SU-DHL-6 (cell line): Measurements from ENCODE around the gene KPNA4.

Source experiments
- H2AFZ ChIP-seq: fragments of 200-600 bp; sonication (generic); 2 replicates; pipeline ENCODE4 v1.6.1; 2014; ENCODE audit warnings: low read depth, mild to moderate bottlenecking, moderate library complexity, mixed read lengths, antibody characterized with exemption, low read length; ENCODE audit not compliant: severe bottlenecking
- H3F3A ChIP-seq: fragments of 200-600 bp; shearing (Covaris generic); 2 replicates; pipeline ENCODE4 v1.6.0; 2016; ENCODE audit warnings: antibody characterized with exemption, mild to moderate bottlenecking; ENCODE audit not compliant: insufficient read depth
- H3K27ac ChIP-seq: fragments of 200-600 bp; sonication (generic); 2 replicates; pipeline ENCODE4 v1.5.1; 2016; ENCODE audit warnings: low read depth, mild to moderate bottlenecking, low read length, moderate library complexity, mixed read lengths
- H3K27me3 ChIP-seq: fragments of 200-600 bp; sonication (generic), shearing (Covaris generic); 2 replicates; pipeline ENCODE4 v1.6.0; 2014; ENCODE audit warnings: mild to moderate bottlenecking, low read length
- H3K36me3 ChIP-seq: fragments of 200-600 bp; sonication (generic); 2 replicates; pipeline ENCODE4 v1.6.1; 2014; ENCODE audit warnings: mild to moderate bottlenecking, low read length, mixed read lengths
- H3K4me2 ChIP-seq: fragments of 300-600, 200-600 bp; shearing (Covaris generic), sonication (generic); 2 replicates; pipeline ENCODE4 v1.6.0; 2014; ENCODE audit warnings: low read length, low read depth, mild to moderate bottlenecking; ENCODE audit not compliant: poor library complexity, severe bottlenecking
- H3K4me3 ChIP-seq: fragments of 200-600 bp; sonication (generic); 2 replicates; pipeline ENCODE4 v1.5.1; 2014; ENCODE audit warnings: antibody characterized with exemption, low read length, mild to moderate bottlenecking, mixed read lengths; ENCODE audit not compliant: insufficient read depth, poor library complexity, severe bottlenecking
- H3K79me2 ChIP-seq: fragments of 200-600 bp; sonication (generic); 2 replicates; pipeline ENCODE4 v1.6.1; 2014; ENCODE audit warnings: mild to moderate bottlenecking, low read length, moderate library complexity; ENCODE audit not compliant: insufficient read depth
- H3K9ac ChIP-seq: fragments of 200-600 bp; sonication (generic); 2 replicates; pipeline ENCODE4 v1.7.0; 2014; ENCODE audit warnings: mild to moderate bottlenecking, low read length
- H3K9me2 ChIP-seq: fragments of 200-600 bp; sonication (generic); replicated peaks from 2 replicates; pipeline ENCODE4 v1.6.1; 2014; ENCODE audit warnings: low read length; ENCODE audit not compliant: insufficient read depth
- H3K9me3 ChIP-seq: fragments of 200-600 bp; sonication (generic); 2 replicates; pipeline ENCODE4 v1.6.1; 2014; ENCODE audit warnings: low read length, mixed read lengths; ENCODE audit not compliant: insufficient read depth
- H4K20me1 ChIP-seq: fragments of 200-600 bp; sonication (generic); 2 replicates; pipeline ENCODE4 v1.6.1; 2014; ENCODE audit warnings: low read depth, mild to moderate bottlenecking, antibody characterized with exemption, low read length, moderate library complexity, mixed read lengths
- EZH2phosphoT487 ChIP-seq: fragments of 200-600 bp; sonication (generic), shearing (Covaris generic); conservative IDR thresholded peaks from 2 replicates; pipeline ENCODE4 v1.6.1; 2018; ENCODE audit warnings: mild to moderate bottlenecking, antibody characterized with exemption, low read length, moderate library complexity, mixed read lengths
- TF ChIP-seq, protein P1 (sequence below): fragments of 200-600 bp; sonication (generic); IDR thresholded peaks from one replicate; pipeline ENCODE4 v1.5.1; 2017; ENCODE audit warnings: antibody characterized with exemption, mild to moderate bottlenecking, low read length, moderate library complexity; ENCODE audit not compliant: insufficient read depth, poor library complexity, severe bottlenecking

Gene KPNA4

DNA sequence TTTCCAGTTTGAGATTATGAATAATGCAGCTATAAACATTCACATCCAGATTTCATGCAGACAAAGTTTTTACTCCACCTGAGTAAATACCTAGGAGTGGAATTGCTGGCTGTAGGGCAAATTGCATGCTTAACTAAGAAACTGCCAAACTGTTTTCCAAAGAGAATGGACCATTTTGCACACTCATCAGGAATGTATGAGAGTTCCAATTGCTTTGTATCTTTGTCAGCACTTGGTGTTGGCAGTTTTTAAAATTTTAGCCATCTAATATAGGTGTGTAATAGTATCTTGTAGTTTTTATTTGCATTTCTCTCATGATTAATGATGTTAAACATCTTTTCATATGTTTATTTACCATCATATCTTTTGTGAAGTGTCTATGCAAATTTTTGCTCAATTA is 75.2 kb downstream of the KPNA4 start:
- Histone ChIP-seq H3K79me2 (no peaks in the 10 kb centered on the region), H3K9ac (no peak overlapping the region), H4K20me1 (no peaks in the 10 kb centered on the region), H3K4me2 (no peak overlapping the region), H2AFZ (no peak overlapping the region), H3F3A (0 out of 2 replicates have a peak, but pooled peaks cover 4% of the 10 kb centered on the region), H3K4me3 (no peak overlapping the region), H3K27ac (no peak overlapping the region), H3K9me2 (no peaks in the 10 kb centered on the region), H3K27me3 (no peaks in the 10 kb centered on the region), H3K9me3 (no peaks in the 10 kb centered on the region), H3K36me3 (no peaks in the 10 kb centered on the region)
- TF ChIP-seq, protein P1, sequence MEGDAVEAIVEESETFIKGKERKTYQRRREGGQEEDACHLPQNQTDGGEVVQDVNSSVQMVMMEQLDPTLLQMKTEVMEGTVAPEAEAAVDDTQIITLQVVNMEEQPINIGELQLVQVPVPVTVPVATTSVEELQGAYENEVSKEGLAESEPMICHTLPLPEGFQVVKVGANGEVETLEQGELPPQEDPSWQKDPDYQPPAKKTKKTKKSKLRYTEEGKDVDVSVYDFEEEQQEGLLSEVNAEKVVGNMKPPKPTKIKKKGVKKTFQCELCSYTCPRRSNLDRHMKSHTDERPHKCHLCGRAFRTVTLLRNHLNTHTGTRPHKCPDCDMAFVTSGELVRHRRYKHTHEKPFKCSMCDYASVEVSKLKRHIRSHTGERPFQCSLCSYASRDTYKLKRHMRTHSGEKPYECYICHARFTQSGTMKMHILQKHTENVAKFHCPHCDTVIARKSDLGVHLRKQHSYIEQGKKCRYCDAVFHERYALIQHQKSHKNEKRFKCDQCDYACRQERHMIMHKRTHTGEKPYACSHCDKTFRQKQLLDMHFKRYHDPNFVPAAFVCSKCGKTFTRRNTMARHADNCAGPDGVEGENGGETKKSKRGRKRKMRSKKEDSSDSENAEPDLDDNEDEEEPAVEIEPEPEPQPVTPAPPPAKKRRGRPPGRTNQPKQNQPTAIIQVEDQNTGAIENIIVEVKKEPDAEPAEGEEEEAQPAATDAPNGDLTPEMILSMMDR, result no peak
- TF ChIP-seq EZH2phosphoT487, result no peak

DNA sequence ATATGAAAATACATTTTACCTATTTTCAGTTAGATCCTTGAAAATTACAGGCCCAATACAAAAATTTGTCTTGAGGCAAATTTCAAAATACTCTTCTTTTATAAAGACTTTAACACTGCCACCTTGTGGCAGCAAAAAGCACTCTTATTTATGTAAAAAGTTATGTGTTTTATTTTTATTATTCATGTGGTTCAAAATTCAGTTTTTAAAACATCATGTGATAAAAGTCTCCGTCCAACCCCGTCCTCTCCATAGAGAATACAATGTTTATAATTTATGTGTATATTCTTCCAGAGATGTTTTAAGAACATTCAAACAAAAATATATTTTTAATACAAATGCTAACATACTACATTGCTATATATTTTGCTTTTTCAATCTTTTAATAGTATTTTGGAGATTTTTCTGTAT is 78.9 kb downstream of the KPNA4 start:
- Histone ChIP-seq H3K4me3 (no peak overlapping the region), H3K27ac (no peak overlapping the region), H3F3A (0 out of 2 replicates have a peak, but pooled peaks cover 4% of the 10 kb centered on the region), H3K9me2 (no peaks in the 10 kb centered on the region), H3K27me3 (no peaks in the 10 kb centered on the region), H3K36me3 (no peaks in the 10 kb centered on the region), H3K79me2 (no peaks in the 10 kb centered on the region), H3K9ac (no peak overlapping the region), H3K9me3 (no peaks in the 10 kb centered on the region), H4K20me1 (no peaks in the 10 kb centered on the region), H3K4me2 (no peak overlapping the region), H2AFZ (no peak overlapping the region)
- TF ChIP-seq, protein P1, result peak; percentile 63
- no peak for TF ChIP-seq EZH2phosphoT487

DNA sequence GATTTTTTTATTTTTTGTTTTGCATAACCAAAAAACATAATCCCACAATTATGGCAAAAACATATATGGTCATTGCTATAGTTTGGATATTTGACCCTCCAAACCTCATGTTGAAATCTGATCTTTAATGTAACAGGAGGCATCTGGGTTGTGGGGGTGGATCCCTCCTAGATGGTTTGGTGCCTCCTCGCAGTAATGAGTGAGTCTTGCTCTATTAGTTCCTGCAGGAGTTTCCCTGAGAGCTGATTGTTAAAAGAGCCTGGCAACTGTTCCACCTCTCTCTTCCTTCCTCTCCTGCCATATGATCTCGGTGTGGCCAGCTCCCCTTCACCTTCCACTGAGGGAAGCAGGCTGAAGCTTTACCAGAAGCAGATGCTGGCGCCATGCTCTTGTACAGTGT is 82.6 kb downstream of the KPNA4 start:
- Histone ChIP-seq H3K36me3 (no peaks in the 10 kb centered on the region), H3K79me2 (no peaks in the 10 kb centered on the region), H3K27me3 (no peaks in the 10 kb centered on the region), H3K4me2 (no peak overlapping the region), H4K20me1 (no peaks in the 10 kb centered on the region), H3K27ac (no peak overlapping the region), H3K9ac (no peak overlapping the region), H3K9me2 (no peaks in the 10 kb centered on the region), H3K4me3 (no peak overlapping the region), H3K9me3 (no peaks in the 10 kb centered on the region), H2AFZ (no peak overlapping the region), H3F3A (0 out of 2 replicates have a peak, but pooled peaks cover 4% of the 10 kb centered on the region)
- TF ChIP-seq, protein P1, result no peak
- TF ChIP-seq EZH2phosphoT487, result no peak
